OCI-M2 (cell line): ENCODE measurements around the gene MYO18A.

Experiments used
- DNase-seq: peaks from one replicate; lab custom pipeline; 2025; ENCODE audit not compliant: unreplicated experiment; lab: John Stamatoyannopoulos, UW

The MYO18A gene

DNA sequence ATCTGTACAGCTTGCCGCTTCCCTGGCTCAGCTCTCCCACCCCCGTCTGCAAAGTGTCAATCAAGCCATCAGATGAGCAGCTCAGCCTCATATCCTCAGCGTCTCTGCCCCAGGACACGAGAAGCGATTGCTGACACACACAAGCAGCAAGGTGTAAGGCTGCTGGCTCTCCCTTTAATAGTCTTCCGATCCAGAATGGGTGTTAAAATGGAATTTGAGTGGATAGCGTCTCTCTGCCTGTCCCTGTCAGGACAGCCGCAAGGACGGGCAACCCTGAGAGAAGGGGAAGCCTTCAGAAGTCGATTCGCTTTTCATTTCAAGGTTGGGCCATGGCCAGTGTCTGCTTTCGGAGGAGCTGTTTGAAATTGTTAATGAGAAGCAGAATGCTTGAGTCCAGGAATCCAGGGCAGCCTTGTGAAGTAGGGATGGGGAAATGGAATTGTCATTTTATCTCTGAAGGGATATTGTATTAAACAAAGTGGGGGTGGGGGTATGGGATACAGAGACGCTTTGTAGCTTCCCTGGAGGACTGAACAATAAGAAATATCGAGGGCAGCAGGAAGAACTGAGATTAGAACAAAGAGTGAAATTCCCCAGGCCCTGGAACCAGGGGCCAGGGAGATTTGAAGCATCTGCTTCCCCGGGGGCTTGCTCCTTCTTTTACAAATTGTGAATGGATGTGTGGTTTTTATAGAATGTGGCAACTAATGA, 142.0 kb downstream of the MYO18A start:
- no peak for DNase-seq

GRCh38 chr17:29037739-29038084, 142.5 kb downstream of the MYO18A start:
- DNase-seq: no peak

DNA sequence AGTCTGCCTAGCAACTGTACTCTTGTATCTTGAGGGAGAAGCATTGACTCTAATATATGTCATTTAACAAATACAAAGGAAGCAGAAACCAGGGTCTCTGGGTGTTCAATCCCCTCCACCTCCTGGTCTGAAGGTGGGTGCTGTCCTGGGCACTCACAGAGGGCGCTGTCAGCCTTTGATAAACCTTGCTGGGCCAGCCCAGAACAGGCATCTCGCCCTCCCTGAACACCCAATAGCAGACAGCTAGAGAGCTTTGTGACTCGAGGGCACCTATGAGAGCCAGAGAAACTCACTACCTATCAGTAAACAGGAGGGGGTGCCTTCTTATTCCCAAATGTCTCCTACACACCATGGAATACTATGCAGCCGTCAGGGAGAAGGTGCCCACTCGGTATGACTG, 143.6 kb downstream of the MYO18A start:
- no peak for DNase-seq

GRCh38 chr17:29034510-29034909, 145.7 kb downstream of the MYO18A start:
- DNase-seq: no peak

GRCh38 chr17:29032857-29033197, 147.4 kb downstream of the MYO18A start:
- DNase-seq: no peak

DNA sequence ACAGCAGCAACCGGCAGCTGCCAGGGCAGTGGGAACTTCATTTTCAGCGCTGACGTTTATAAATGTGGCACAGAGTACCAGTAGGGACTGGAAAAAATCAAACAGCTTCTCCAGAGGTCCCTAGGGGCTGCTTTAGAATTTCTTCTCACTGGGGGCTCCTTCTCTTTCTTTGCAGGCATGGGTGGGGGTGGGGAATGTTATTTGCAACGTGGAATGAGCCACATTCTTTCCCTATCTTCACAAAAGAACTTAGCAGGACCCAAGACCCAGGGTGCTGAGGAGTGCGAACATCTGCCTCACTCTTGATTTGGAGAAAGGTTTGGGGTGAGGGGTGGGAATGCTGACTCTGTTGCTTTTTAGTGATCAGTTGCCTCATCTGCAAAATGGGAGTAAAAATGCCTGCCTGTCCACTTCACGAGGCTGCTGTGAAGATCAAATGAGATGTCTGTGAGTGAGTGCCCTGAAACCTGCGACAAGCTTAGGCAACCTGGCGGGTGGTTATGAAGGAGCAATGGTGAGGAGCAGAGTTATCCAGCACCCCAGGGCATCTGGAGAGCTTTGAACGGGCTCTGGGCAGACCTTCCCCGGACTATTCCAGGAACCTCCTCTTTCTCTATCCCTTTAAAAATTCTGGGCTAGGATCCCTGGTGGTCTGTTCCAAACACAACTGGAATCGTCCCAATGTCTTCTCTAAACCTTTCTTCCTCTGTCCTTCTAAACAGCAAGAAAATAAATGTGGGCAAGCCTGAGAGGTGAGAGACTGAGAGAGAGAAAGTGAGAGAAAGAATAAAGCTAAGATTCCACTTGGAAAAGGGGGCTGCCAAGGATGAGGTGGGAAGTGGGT, 148.0 kb downstream of the MYO18A start:
- DNase-seq: no peak

GRCh38 chr17:29031488-29031887, 148.7 kb downstream of the MYO18A start:
- DNase-seq: no peak

- no peak for DNase-seq
Observed at GRCh38 chr17:29024316-29024952, 155.8 kb downstream of the MYO18A start.

DNA sequence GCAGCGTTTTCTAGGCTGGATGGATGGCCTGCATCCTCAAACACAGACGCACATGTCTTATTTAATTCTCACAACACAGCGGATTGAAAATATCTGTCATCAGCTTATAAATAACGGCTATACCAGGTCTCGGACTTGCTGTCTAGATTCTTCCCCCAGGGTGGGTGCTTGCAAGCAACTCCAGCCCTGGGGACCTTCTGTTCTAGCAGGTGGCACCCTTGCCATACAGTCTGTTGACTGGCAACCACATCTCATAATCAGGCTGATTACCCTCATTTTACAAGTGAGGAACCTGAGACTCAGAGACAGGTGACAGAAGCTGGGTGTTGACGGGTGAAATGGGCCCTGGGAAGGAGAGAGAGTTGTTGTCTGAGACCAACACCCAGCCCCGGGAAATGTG, 158.1 kb downstream of the MYO18A start:
- DNase-seq: no peak

GRCh38 chr17:29021226-29021625, 159.0 kb downstream of the MYO18A start:
- no peak for DNase-seq
